Measurements from ENCODE around the gene PARM1.

The PARM1 gene

DNA sequence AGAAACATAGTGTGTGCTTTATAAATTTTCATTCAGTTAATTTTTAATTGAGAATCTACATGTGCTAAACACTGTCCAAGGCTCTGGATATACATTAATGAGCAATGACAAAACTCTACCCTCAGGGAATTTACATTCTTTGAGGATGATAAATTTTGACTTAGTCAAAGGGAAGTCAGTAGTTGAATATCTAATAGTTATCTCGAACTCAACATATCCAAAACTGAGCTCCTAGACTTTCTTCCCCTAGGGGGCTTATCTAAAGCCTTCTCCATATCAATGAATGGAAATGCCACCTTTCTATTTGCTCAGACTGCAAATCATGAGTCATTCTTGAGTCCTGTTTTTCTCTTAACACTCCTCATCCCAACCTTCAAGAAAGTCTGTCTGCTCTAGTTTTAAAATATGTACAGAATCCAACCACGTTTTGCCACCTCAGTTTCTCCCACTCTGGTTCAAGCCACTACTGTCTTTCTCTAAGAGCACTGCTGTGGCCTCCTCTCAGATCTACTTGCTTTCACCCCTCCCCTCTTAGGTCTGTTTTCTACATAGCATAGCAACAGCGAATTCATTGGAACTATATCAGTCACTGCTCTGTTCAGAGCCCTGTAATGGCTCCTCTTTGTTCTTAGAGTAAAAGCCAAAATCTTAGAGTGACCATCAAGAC is 9.5 kb downstream of the PARM1 start:
- DNase-seq (ENCODE audit: low spot score), result no peak

DNA sequence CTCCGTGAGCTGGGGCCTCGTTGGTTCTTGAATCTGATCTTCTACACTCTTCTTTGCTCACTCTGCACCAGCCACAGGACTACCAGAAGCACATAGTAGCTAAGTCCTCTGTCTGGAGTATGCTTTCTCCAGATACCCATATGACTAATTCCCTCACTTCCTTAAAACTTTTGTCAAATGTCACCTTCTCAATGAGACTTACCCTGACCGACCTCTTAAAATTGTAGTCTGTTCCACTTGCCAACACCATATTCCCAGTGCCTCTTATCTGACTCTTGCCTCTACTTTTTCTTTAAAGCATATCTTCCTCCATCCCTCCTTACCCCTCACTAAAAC is 10.0 kb downstream of the PARM1 start:
- no peak for DNase-seq (ENCODE audit: low spot score)

DNA sequence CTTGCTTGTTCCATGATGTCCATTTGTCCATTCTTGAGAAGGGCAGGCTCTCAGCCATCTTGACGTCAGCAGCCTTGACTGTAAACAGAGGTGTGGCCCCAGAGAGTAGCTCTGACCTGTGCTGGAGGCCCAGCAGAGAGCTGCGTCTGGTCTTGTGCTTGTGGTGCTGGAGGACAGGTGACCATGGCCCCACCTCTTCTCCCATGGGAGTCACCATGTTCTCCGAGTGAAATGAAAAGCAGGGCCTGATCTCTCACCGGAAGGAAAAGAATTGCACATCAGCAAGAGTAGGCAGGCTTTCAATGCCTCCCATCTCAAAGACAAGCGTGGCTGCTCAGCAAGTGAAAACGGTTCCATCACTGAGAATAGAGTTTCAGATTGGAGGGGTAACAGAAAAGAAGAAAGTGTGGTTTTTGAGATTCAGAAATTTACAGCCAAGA is 11.5 kb downstream of the PARM1 start:
- no peak for DNase-seq (ENCODE audit: low spot score)

GRCh38 chr4:74946196-74946595 is 13.3 kb downstream of the PARM1 start:
- no peak for DNase-seq (ENCODE audit: low spot score)

GRCh38 chr4:74947798-74948197 is 14.9 kb downstream of the PARM1 start:
- no peak for DNase-seq (ENCODE audit: low spot score)

- DNase-seq (ENCODE audit: low spot score), result no peak
Observed at GRCh38 chr4:74948236-74948635, 15.3 kb downstream of the PARM1 start.

DNA sequence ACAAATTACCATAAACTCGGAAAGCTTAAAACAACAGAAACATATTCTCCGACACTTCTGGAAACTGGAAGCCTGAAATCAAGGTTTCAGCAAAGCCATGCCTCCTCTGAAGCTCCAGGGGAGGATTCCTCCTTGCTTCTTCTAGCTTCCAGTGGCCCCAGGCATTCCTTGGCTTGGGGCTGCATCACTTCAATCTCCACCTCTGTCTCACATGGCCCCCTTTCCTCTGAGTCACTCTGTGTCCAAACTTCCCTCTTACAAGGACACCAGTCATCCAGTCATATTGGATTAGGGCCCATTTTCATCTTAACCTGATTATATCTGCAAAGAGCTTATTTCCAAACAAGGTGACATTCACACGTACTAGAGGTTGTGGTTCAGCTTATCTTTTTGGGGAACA is 17.3 kb downstream of the PARM1 start:
- DNase-seq (ENCODE audit: low spot score), result no peak

DNA sequence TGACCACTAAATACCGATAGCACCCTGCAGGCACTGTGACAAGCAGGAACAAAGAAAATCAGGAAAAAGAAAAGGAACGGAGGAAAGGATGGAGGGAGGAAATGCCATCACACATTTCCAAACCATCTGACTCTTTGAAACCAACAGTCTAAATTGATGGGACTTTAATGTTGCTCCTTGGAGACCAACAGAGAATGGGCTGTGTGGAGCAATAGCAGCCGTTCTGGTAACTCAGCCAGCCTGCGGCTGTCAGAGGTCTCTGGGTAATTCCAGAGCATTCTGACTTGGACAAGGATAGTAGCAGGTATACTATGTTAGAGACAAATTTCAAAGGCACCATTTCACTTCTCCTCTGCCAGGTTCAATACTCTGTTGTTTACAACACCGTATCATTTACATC is 18.0 kb downstream of the PARM1 start:
- no peak for DNase-seq (ENCODE audit: low spot score)

DNA sequence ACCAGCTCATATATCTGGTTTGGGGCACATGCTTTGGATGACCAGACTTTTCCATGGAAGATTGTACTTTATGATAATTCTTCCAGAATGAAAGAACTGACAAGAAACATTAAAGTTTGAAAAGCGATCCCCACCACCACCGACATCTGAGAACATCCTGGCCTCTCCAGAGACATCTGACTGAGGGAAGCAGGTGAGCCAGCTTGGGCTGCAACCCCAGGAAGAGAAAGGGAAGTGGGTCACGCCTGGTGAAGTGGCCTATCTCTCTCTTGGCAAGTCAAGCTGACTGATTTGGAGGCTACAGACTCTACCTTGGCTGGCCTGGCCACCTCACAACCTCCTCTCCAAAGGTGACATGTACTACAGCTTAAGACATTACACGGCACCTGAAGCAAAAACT is 20.7 kb downstream of the PARM1 start:
- no peak for DNase-seq (ENCODE audit: low spot score)

- no peak for DNase-seq (ENCODE audit: low spot score)
Observed at GRCh38 chr4:74958881-74959280, 26.0 kb downstream of the PARM1 start.

DNA sequence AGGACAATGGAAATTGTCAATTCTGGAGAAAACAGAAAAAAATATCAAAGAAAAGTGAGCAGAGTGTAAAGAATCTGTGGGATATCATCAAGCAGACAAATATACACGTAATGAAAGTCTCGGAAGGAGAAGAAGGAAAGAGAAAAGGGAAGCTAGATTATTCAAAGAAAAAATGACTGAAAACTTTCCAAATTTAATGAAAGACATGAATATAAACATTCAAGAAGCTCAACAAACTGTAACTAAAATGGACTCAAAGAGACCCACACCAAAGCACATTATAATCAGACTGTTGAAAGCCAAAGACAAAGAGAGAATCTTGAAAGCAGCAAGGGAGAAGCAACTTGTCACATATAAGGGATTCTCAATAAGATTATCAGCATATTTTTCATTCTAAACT is 28.3 kb downstream of the PARM1 start:
- no peak for DNase-seq (ENCODE audit: low spot score)

DNA sequence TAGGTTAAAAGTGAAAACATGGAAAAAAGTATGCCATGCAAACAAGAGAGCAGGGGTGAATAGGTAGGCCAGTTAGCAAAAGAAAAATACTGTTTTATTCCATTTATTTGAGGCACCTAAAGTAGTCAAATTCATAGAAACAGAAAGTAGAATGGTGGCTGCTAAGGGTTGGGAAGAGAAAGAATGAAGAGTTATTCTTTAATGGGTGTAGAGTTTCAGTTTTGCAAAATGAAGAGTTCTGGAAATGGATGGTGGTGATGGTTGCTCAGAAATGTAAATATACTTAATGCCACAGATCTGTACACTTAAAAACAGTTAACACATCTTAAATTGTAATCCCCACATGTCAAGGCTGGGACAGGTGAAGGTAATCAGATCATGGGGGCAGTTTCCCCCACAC is 29.7 kb downstream of the PARM1 start:
- DNase-seq (ENCODE audit: low spot score), result no peak

- no peak for DNase-seq (ENCODE audit: low spot score)
Observed at GRCh38 chr4:74964311-74964710, 31.4 kb downstream of the PARM1 start.

DNA sequence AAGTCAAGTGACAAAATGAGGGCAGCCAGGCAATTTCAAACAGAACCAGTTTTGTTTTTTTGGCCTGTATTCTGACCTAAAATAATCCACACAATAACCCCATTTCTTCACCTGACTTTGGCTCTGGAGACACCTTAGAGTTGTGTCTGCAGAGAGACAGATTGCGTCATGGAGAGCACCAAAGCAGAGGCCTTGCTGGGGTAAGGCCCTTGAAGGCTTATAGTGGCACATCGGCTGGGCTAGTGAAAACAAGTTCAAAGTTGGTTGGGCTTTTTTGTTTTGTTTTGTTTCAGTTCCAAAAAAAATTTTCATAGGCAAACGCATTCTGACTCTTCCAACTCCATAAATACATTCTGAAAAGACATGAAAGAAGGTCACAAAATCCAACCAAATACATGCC is 34.4 kb downstream of the PARM1 start:
- DNase-seq (ENCODE audit: low spot score), result no peak

GRCh38 chr4:74968456-74969164 is 35.7 kb downstream of the PARM1 start:
- no peak for DNase-seq (ENCODE audit: low spot score)

DNA sequence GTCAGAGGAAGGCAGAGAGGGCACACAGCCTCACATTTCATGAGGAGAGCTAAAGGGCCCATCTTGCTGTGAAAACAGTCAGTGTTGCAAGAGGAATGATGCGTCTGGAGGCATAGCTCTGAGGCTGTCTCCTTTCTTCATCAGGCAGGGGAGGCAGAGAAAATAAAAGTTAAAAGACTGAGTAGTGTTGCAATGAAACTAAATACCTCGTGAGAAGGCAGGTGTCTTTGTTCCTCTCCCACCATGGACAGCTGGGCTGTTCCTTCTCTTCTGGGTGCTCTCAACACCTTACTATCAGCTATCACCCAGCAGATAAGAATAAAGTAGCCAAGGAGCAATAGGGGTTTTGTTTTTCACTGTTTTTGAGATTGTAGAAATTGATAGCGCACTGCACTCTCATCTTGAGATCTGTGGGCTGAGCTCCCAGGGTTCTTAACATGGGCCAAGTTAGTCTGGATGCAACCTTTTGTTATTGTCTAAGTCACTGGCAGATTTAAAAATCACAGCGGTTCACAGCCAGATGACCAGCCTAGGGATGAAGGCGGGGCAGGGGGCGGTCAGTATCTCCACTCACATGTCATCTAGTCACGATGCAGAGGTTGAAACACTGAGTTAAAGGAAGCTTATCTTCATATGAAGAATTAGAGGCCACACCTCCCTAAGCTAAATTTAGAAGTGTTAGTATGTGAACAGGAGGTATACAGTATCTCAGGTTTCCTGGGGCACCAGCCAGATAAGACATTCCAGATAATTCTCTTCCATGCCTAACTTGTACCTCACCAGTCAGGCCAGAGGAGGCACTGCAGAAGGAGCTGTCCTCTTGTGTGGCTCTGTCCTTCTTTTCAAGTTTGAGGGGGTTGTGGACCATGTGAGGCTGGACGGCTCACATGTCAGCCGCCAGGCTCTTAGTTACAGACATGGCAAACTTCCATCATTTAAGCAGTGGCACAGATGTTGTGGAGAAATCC is 36.9 kb downstream of the PARM1 start:
- DNase-seq (ENCODE audit: low spot score), result no peak

GRCh38 chr4:74970577-74970976 is 37.7 kb downstream of the PARM1 start:
- DNase-seq (ENCODE audit: low spot score), result no peak

DNA sequence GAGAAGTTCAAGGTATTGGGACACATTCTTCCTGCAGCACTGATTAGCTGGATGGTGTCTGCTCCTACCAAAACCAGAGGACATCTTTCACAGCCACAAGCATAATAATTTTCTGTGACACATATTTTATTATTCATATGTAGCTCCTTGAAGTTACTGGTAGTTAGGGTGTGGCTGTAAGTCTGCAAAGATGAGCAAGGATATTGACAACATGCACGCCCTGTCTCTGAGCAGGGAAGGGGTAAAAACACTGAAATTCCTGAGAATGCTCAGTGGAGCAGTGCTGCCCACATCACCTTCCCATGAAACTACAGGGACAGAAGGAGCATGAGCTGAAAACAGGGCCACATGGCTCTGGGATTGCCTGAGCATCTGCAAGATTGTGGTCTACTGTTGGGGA is 38.9 kb downstream of the PARM1 start:
- no peak for DNase-seq (ENCODE audit: low spot score)

GRCh38 chr4:74975082-74975481 is 42.2 kb downstream of the PARM1 start:
- no peak for DNase-seq (ENCODE audit: low spot score)

- DNase-seq (ENCODE audit: low spot score), result no peak
Observed at GRCh38 chr4:74975848-74976824, 43.2 kb downstream of the PARM1 start.

DNA sequence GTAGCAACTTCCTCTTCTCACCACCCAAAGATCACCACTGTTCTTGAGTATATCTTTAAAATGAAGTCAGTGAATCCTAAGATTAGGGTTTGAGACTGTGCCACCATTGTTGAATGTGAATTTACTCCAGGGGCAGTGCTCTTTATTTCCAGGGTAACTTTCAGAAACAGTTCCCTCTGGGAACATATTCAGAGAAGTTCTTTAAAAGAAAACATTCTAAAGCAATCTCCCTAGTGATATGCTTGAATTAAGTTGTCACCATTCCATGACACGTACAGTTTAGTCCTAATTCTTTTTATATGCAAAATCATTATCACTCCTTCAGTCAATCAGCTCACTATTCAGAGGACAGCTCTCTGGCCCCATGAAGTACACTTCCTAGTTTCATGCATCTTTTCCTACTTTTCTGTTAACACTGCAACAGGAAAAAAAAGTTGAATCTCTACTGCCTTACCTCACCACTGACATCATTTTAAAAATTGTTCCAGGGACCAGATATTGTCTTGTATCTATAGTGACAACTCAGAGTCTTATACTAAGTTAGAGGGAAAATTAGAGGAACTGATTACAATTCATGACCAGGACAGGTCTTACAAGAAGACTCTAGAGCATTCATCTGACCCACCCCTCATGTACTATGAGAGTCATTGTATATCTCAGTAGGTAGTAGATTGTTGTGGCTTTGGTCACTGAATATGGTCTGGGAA is 49.8 kb downstream of the PARM1 start:
- DNase-seq (ENCODE audit: low spot score), result no peak
